ENCODE results near the gene MAP3K15.

DNA sequence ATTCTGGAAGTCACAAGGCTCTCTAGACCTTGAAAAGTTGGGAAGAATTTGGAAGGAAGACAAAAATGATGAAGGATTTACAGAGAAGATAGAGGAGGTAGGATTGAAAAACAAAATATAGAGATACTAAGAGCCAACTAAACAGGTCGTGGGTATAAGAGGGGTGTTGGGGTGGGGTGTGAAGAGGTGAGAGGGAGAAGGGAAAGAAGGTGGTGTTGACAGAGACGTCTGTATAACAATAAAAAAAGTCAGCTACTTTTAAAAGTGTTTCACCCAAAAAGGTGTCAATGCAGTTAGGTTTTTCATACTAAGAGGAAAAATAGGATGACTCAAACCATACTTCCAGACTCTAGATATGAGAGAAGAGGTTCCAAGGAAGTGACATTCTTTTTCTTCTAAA, 33.0 kb upstream of the MAP3K15 start:
- TF ChIP-seq, protein P1, sequence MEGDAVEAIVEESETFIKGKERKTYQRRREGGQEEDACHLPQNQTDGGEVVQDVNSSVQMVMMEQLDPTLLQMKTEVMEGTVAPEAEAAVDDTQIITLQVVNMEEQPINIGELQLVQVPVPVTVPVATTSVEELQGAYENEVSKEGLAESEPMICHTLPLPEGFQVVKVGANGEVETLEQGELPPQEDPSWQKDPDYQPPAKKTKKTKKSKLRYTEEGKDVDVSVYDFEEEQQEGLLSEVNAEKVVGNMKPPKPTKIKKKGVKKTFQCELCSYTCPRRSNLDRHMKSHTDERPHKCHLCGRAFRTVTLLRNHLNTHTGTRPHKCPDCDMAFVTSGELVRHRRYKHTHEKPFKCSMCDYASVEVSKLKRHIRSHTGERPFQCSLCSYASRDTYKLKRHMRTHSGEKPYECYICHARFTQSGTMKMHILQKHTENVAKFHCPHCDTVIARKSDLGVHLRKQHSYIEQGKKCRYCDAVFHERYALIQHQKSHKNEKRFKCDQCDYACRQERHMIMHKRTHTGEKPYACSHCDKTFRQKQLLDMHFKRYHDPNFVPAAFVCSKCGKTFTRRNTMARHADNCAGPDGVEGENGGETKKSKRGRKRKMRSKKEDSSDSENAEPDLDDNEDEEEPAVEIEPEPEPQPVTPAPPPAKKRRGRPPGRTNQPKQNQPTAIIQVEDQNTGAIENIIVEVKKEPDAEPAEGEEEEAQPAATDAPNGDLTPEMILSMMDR (IDR thresholded peaks at IDR 0.05), result no peak
- TF ChIP-seq POLR2A (IDR thresholded peaks at IDR 0.05) (no peak), POLR2AphosphoS5 (IDR thresholded peaks at IDR 0.05) (no peak)
